ENCODE measurements around the gene SLIT1. TPM values are rescaled to one million over a fixed set of nuclear protein-coding genes. Genes with fewer than 3 reads are reported as not detected.

SLIT1 gene
- total RNA-seq, 1 donor from 2014 or later, result 0.23 TPM

DNA sequence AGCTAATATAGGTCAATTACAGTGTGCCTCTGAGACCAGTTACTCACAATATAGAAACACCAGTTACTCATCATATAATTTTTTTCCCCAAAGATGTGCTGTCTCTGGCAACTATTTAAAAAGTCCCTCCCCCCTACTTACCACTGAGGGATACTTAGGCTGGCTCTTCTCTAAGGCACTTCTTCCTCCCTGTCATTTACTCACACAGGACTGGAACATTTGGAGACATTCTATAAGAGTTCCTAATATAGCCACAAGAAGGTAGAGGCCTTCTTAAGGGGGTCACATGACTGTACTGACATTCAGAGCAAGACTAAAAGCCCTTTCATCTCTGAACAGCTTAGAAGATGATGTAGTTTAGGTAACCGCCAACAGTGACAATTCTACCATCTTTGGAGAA lies 44.4 kb upstream of the SLIT1 start:
- FAIRE-seq, result no peak
- Histone ChIP-seq H3K36me3 (ENCODE audit: insufficient read depth, low read length) (peaks cover 9% of the 10 kb centered on the region), H3K9ac (ENCODE audit: low read length) (no peak overlapping the region), H3K27ac (ENCODE audit: low read depth, low read length) (no peak overlapping the region), H3K9me3 (ENCODE audit: insufficient read depth, low read depth, low read length) (no peaks in the 10 kb centered on the region), H3K4me3 (ENCODE audit: insufficient read depth, low read depth, low read length) (no peak overlapping the region), H3K4me2 (ENCODE audit: low read length) (no peak overlapping the region), H3K4me1 (ENCODE audit: insufficient read depth, low read length) (no peaks in the 10 kb centered on the region), H4K20me1 (ENCODE audit: insufficient read depth, low read length) (no peaks in the 10 kb centered on the region), H3K79me2 (ENCODE audit: insufficient read depth, low read length) (no peaks in the 10 kb centered on the region), H3K27me3 (ENCODE audit: insufficient read depth, low read length) (no peaks in the 10 kb centered on the region), H2AFZ (ENCODE audit: low read depth, low read length) (no peak overlapping the region)
- Mint-ChIP-seq H3K36me3 (ENCODE audit: low read depth, unreplicated experiment) (peaks cover 2% of the 10 kb centered on the region), H3K9me3 (ENCODE audit: unreplicated experiment) (no peaks in the 10 kb centered on the region), H3K27me3 (ENCODE audit: low read depth, unreplicated experiment) (no peaks in the 10 kb centered on the region), H3K27ac (ENCODE audit: unreplicated experiment) (peak overlapping the region; percentile 29), H3K4me1 (ENCODE audit: low read depth, unreplicated experiment) (peaks cover 6% of the 10 kb centered on the region), H3K4me3 (ENCODE audit: unreplicated experiment) (no peak overlapping the region)
- DNase-seq (ENCODE audit: low read depth), result peak; percentile 4
- no peak for TF ChIP-seq EZH2 (IDR thresholded peaks at IDR 0.05; ENCODE audit: insufficient read depth, low read length)
- TF ChIP-seq, protein P1, sequence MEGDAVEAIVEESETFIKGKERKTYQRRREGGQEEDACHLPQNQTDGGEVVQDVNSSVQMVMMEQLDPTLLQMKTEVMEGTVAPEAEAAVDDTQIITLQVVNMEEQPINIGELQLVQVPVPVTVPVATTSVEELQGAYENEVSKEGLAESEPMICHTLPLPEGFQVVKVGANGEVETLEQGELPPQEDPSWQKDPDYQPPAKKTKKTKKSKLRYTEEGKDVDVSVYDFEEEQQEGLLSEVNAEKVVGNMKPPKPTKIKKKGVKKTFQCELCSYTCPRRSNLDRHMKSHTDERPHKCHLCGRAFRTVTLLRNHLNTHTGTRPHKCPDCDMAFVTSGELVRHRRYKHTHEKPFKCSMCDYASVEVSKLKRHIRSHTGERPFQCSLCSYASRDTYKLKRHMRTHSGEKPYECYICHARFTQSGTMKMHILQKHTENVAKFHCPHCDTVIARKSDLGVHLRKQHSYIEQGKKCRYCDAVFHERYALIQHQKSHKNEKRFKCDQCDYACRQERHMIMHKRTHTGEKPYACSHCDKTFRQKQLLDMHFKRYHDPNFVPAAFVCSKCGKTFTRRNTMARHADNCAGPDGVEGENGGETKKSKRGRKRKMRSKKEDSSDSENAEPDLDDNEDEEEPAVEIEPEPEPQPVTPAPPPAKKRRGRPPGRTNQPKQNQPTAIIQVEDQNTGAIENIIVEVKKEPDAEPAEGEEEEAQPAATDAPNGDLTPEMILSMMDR (IDR thresholded peaks at IDR 0.05; ENCODE audit: insufficient read depth, low read depth, low read length), result no peak

DNA sequence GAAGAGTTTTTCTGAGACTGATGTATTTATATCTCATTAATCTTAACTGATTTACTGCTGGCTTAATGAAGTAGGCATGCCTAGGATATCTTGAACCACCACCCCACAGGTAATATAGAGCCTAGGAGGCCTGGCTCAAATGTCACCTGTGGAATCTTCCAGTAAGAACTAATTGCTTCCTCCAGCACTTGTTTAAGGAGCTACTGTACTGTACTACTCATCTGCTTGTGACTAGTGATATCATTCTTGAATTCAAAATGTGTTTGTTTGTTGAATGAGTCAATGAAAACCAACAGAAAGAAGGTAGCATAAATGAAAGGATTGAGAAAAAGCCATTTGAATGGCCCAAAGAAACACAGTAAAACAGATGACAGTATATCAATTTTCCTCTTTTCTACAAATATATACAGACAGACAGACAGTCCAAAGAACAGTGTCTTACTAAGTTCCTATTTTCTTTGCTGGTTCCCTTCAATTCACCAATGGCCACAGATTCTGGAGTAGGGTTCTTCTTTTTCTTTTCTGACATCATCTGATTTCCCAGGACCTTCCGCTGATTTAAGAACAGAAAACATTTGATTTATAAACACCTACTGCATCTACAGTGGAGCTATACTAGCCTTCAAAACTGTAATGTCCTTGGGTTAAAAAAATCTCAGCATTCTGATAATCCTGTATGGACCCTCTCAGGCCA lies 43.7 kb upstream of the SLIT1 start:
- Mint-ChIP-seq H3K4me3 (ENCODE audit: unreplicated experiment) (no peak overlapping the region), H3K36me3 (ENCODE audit: low read depth, unreplicated experiment) (peaks cover 2% of the 10 kb centered on the region), H3K4me1 (ENCODE audit: low read depth, unreplicated experiment) (peaks cover 6% of the 10 kb centered on the region), H3K27me3 (ENCODE audit: low read depth, unreplicated experiment) (no peaks in the 10 kb centered on the region), H3K27ac (ENCODE audit: unreplicated experiment) (peak overlapping the region; percentile 23), H3K9me3 (ENCODE audit: unreplicated experiment) (no peaks in the 10 kb centered on the region)
- Histone ChIP-seq H3K4me3 (ENCODE audit: insufficient read depth, low read depth, low read length) (no peak overlapping the region), H3K9ac (ENCODE audit: low read length) (no peak overlapping the region), H3K4me2 (ENCODE audit: low read length) (no peak overlapping the region), H3K4me1 (ENCODE audit: insufficient read depth, low read length) (no peaks in the 10 kb centered on the region), H3K79me2 (ENCODE audit: insufficient read depth, low read length) (no peaks in the 10 kb centered on the region), H4K20me1 (ENCODE audit: insufficient read depth, low read length) (peaks cover 3% of the 10 kb centered on the region), H2AFZ (ENCODE audit: low read depth, low read length) (no peak overlapping the region), H3K9me3 (ENCODE audit: insufficient read depth, low read depth, low read length) (no peaks in the 10 kb centered on the region), H3K36me3 (ENCODE audit: insufficient read depth, low read length) (peaks cover 9% of the 10 kb centered on the region), H3K27me3 (ENCODE audit: insufficient read depth, low read length) (no peaks in the 10 kb centered on the region), H3K27ac (ENCODE audit: low read depth, low read length) (no peak overlapping the region)
- FAIRE-seq (no peak), DNase-seq (ENCODE audit: low read depth) (no peak)
- TF ChIP-seq, protein P1 (IDR thresholded peaks at IDR 0.05; ENCODE audit: insufficient read depth, low read depth, low read length), result no peak
- no peak for TF ChIP-seq EZH2 (IDR thresholded peaks at IDR 0.05; ENCODE audit: insufficient read depth, low read length)

- Histone ChIP-seq H4K20me1 (ENCODE audit: insufficient read depth, low read length) (peaks cover 3% of the 10 kb centered on the region), H3K4me1 (ENCODE audit: insufficient read depth, low read length) (no peaks in the 10 kb centered on the region), H3K9ac (ENCODE audit: low read length) (no peak overlapping the region), H2AFZ (ENCODE audit: low read depth, low read length) (no peak overlapping the region), H3K4me2 (ENCODE audit: low read length) (no peak overlapping the region), H3K79me2 (ENCODE audit: insufficient read depth, low read length) (no peaks in the 10 kb centered on the region), H3K36me3 (ENCODE audit: insufficient read depth, low read length) (peaks cover 9% of the 10 kb centered on the region), H3K4me3 (ENCODE audit: insufficient read depth, low read depth, low read length) (no peak overlapping the region), H3K9me3 (ENCODE audit: insufficient read depth, low read depth, low read length) (no peaks in the 10 kb centered on the region), H3K27me3 (ENCODE audit: insufficient read depth, low read length) (no peaks in the 10 kb centered on the region), H3K27ac (ENCODE audit: low read depth, low read length) (no peak overlapping the region)
- H3K4me3 Mint-ChIP-seq (ENCODE audit: unreplicated experiment), result no peak overlapping the region
- TF ChIP-seq, protein P1 (IDR thresholded peaks at IDR 0.05; ENCODE audit: insufficient read depth, low read depth, low read length), result no peak
- TF ChIP-seq EZH2 (IDR thresholded peaks at IDR 0.05; ENCODE audit: insufficient read depth, low read length), result no peak
- DNase-seq (ENCODE audit: low read depth) (no peak), FAIRE-seq (no peak)
- peaks cover 2% of the 10 kb centered on the region for H3K36me3 Mint-ChIP-seq (ENCODE audit: low read depth, unreplicated experiment)
- H3K4me1 Mint-ChIP-seq (ENCODE audit: low read depth, unreplicated experiment), result peaks cover 6% of the 10 kb centered on the region
- H3K27ac Mint-ChIP-seq (ENCODE audit: unreplicated experiment), result no peak overlapping the region
- H3K9me3 Mint-ChIP-seq (ENCODE audit: unreplicated experiment), result no peaks in the 10 kb centered on the region
- H3K27me3 Mint-ChIP-seq (ENCODE audit: low read depth, unreplicated experiment), result no peaks in the 10 kb centered on the region
Observed at GRCh38 chr10:97228775-97229157, 43.0 kb upstream of the SLIT1 start.
